Astrocyte (in vitro differentiated cells and primary cell): ENCODE results near the gene LGALSL. TPM values are rescaled to one million over a fixed set of nuclear protein-coding genes. Genes with fewer than 3 reads are reported as not detected.

Experiments
- DNase-seq: peaks from one replicate; pipeline ENCODE4 v3.0.0-alpha.2; 2010; ENCODE audit warnings: low read depth
- FAIRE-seq: peaks from 2 replicates; lab custom pipeline; 2011; peaks lifted over from hg19 to GRCh38; lab: Jason Lieb, UNC
- H2AFZ ChIP-seq: 2 replicates; pipeline ENCODE4 v1.6.0; 2012; ENCODE audit warnings: low read depth, low read length, inconsistent platforms
- H3K27ac ChIP-seq: 2 replicates; pipeline ENCODE4 v1.5.1; 2011; ENCODE audit warnings: low read depth, low read length, inconsistent platforms
- H3K27me3 ChIP-seq: 2 replicates; pipeline ENCODE4 v1.6.0; 2011; ENCODE audit warnings: low read length, inconsistent platforms; ENCODE audit not compliant: insufficient read depth
- H3K36me3 ChIP-seq: 2 replicates; pipeline ENCODE4 v1.5.1; 2011; ENCODE audit warnings: low read length, inconsistent platforms; ENCODE audit not compliant: insufficient read depth
- H3K4me1 ChIP-seq: 2 replicates; pipeline ENCODE4 v1.5.1; 2011; ENCODE audit warnings: low read length, inconsistent platforms; ENCODE audit not compliant: insufficient read depth
- H3K4me2 ChIP-seq: 2 replicates; pipeline ENCODE4 v1.6.0; 2012; ENCODE audit warnings: low read length, inconsistent platforms
- H3K4me3 ChIP-seq: 2 replicates; pipeline ENCODE4 v1.5.1; 2011; ENCODE audit warnings: low read depth, mild to moderate bottlenecking, low read length, inconsistent platforms; ENCODE audit not compliant: insufficient read depth
- H3K79me2 ChIP-seq: 2 replicates; pipeline ENCODE4 v1.6.0; 2012; ENCODE audit warnings: mild to moderate bottlenecking, low read length, inconsistent platforms; ENCODE audit not compliant: insufficient read depth
- H3K9ac ChIP-seq: 2 replicates; pipeline ENCODE4 v1.6.0; 2012; ENCODE audit warnings: mild to moderate bottlenecking, low read length, inconsistent platforms
- H3K9me3 ChIP-seq: 2 replicates; pipeline ENCODE4 v1.5.1; 2012; ENCODE audit warnings: low read depth, mild to moderate bottlenecking, low read length, inconsistent platforms; ENCODE audit not compliant: insufficient read depth
- H4K20me1 ChIP-seq: 2 replicates; pipeline ENCODE4 v1.6.0; 2012; ENCODE audit warnings: low read length, inconsistent platforms; ENCODE audit not compliant: insufficient read depth
- H3K27ac Mint-ChIP-seq: one replicate; pipeline ENCODE4 v1.8.0; 2021; ENCODE audit warnings: mild to moderate bottlenecking, mixed read lengths; ENCODE audit not compliant: unreplicated experiment
- H3K27me3 Mint-ChIP-seq: one replicate; pipeline ENCODE4 v1.8.0; 2021; ENCODE audit warnings: low read depth, mixed read lengths; ENCODE audit not compliant: unreplicated experiment
- H3K36me3 Mint-ChIP-seq: one replicate; pipeline ENCODE4 v1.8.0; 2021; ENCODE audit warnings: low read depth, mixed read lengths; ENCODE audit not compliant: unreplicated experiment
- H3K4me1 Mint-ChIP-seq: one replicate; pipeline ENCODE4 v1.8.0; 2021; ENCODE audit warnings: low read depth, mixed read lengths; ENCODE audit not compliant: unreplicated experiment
- H3K4me3 Mint-ChIP-seq: one replicate; pipeline ENCODE4 v1.8.0; 2021; ENCODE audit warnings: mild to moderate bottlenecking, moderate library complexity, mixed read lengths; ENCODE audit not compliant: unreplicated experiment
- H3K9me3 Mint-ChIP-seq: one replicate; pipeline ENCODE4 v1.8.0; 2021; ENCODE audit warnings: mild to moderate bottlenecking, mixed read lengths; ENCODE audit not compliant: unreplicated experiment
- CTCF ChIP-seq: IDR thresholded peaks from 2 replicates; pipeline ENCODE4 v1.5.1; 2011; ENCODE audit warnings: low read depth, mild to moderate bottlenecking, inconsistent platforms, low read length, moderate library complexity; ENCODE audit not compliant: insufficient read depth
- EZH2 ChIP-seq: IDR thresholded peaks from 2 replicates; pipeline ENCODE4 v1.6.1; 2012; ENCODE audit warnings: mild to moderate bottlenecking, low read length, inconsistent platforms; ENCODE audit not compliant: insufficient read depth
- total RNA-seq: library from RNA; stranded (reverse); gene quantifications from 2 replicates; pipeline ENCODE4 v1.2.1, GENCODE V29; 2021

The LGALSL gene
- total RNA-seq, 1 donor from 2014 or later, result 14.0 TPM

- H3K9ac ChIP-seq, result no peak overlapping the region
- no peaks in the 10 kb centered on the region for H3K36me3 ChIP-seq
- Mint-ChIP-seq H3K36me3 (no peaks in the 10 kb centered on the region), H3K4me1 (peaks cover 35% of the 10 kb centered on the region), H3K4me3 (no peak overlapping the region), H3K9me3 (no peaks in the 10 kb centered on the region), H3K27me3 (no peaks in the 10 kb centered on the region), H3K27ac (no peak overlapping the region)
- no peak overlapping the region for H3K4me3 ChIP-seq
- H3K27ac ChIP-seq, result no peak overlapping the region
- peaks cover 20% of the 10 kb centered on the region for H3K27me3 ChIP-seq
- DNase-seq (peak; percentile 58), FAIRE-seq (peak; percentile 5)
- peak overlapping the region; percentile 17 for H3K4me2 ChIP-seq
- peaks cover 10% of the 10 kb centered on the region for H3K4me1 ChIP-seq
- TF ChIP-seq EZH2, result no peak
- no peak for TF ChIP-seq CTCF
- no peaks in the 10 kb centered on the region for H3K9me3 ChIP-seq
- H2AFZ ChIP-seq, result no peak overlapping the region
- H3K79me2 ChIP-seq, result no peaks in the 10 kb centered on the region
- no peaks in the 10 kb centered on the region for H4K20me1 ChIP-seq
These were observed 48.2 kb upstream of the LGALSL start for GRCh38 chr2:64405581-64406406.

GRCh38 chr2:64406407-64406774 is 47.6 kb upstream of the LGALSL start:
- Histone ChIP-seq H3K27ac (no peak overlapping the region), H3K36me3 (no peaks in the 10 kb centered on the region), H3K4me1 (peaks cover 10% of the 10 kb centered on the region), H3K9me3 (no peaks in the 10 kb centered on the region), H4K20me1 (no peaks in the 10 kb centered on the region), H3K4me2 (peak overlapping the region; percentile 17), H3K79me2 (no peaks in the 10 kb centered on the region), H3K4me3 (no peak overlapping the region), H3K9ac (no peak overlapping the region), H3K27me3 (peaks cover 21% of the 10 kb centered on the region), H2AFZ (no peak overlapping the region)
- peaks cover 32% of the 10 kb centered on the region for H3K4me1 Mint-ChIP-seq
- DNase-seq (no peak), FAIRE-seq (no peak)
- no peaks in the 10 kb centered on the region for H3K36me3 Mint-ChIP-seq
- no peak overlapping the region for H3K4me3 Mint-ChIP-seq
- TF ChIP-seq CTCF (no peak), EZH2 (no peak)
- no peaks in the 10 kb centered on the region for H3K9me3 Mint-ChIP-seq
- no peaks in the 10 kb centered on the region for H3K27me3 Mint-ChIP-seq
- H3K27ac Mint-ChIP-seq, result no peak overlapping the region

GRCh38 chr2:64408031-64408430 is 45.9 kb upstream of the LGALSL start:
- Histone ChIP-seq H3K36me3 (no peaks in the 10 kb centered on the region), H3K4me1 (peaks cover 10% of the 10 kb centered on the region), H3K9me3 (no peaks in the 10 kb centered on the region), H3K9ac (no peak overlapping the region), H3K4me3 (no peak overlapping the region), H3K27ac (no peak overlapping the region), H3K4me2 (no peak overlapping the region), H2AFZ (no peak overlapping the region), H4K20me1 (no peaks in the 10 kb centered on the region), H3K79me2 (no peaks in the 10 kb centered on the region), H3K27me3 (peaks cover 36% of the 10 kb centered on the region)
- peaks cover 23% of the 10 kb centered on the region for H3K4me1 Mint-ChIP-seq
- H3K27ac Mint-ChIP-seq, result no peak overlapping the region
- no peak for DNase-seq
- no peaks in the 10 kb centered on the region for H3K27me3 Mint-ChIP-seq
- no peak for FAIRE-seq
- TF ChIP-seq EZH2 (no peak), CTCF (no peak)
- H3K9me3 Mint-ChIP-seq, result no peaks in the 10 kb centered on the region
- H3K4me3 Mint-ChIP-seq, result no peak overlapping the region
- H3K36me3 Mint-ChIP-seq, result no peaks in the 10 kb centered on the region
